Transverse colon (tissue), 4 donors: Measurements from ENCODE around the gene ZIC4.

ENCODE experiments used
- CTCF ChIP-seq, 5 experiments: fragments of 200-600 bp in 3 of 5; fragments of 450-650 bp in 2 of 5; sonication (generic) in 3 of 5; IDR thresholded peaks; 1 replicate in 2 of 5; 2 replicates in 3 of 5; pipeline ENCODE4 v1.5.1; 2016 to 2017; ENCODE audit warnings: antibody characterized with exemption in 5 of 5, inconsistent platforms in 3 of 5, mild to moderate bottlenecking in 2 of 5, moderate library complexity in 1 of 5
- EP300 ChIP-seq: sonication (generic); formaldehyde crosslinking; IDR thresholded peaks from one replicate; pipeline ENCODE4 v1.6.1; 2017; ENCODE audit warnings: antibody characterized with exemption, low read depth
- POLR2A ChIP-seq: fragments of 450-650 bp; IDR thresholded peaks from one replicate; pipeline ENCODE4 v1.6.1; 2016; ENCODE audit warnings: antibody characterized with exemption, mild to moderate bottlenecking, moderate library complexity
- POLR2AphosphoS5 ChIP-seq, 3 donors: sonication (generic); formaldehyde crosslinking; IDR thresholded peaks; one replicate each; pipeline ENCODE4 v1.6.1; 2016; ENCODE audit warnings: antibody characterized with exemption in 3 of 3

DNA sequence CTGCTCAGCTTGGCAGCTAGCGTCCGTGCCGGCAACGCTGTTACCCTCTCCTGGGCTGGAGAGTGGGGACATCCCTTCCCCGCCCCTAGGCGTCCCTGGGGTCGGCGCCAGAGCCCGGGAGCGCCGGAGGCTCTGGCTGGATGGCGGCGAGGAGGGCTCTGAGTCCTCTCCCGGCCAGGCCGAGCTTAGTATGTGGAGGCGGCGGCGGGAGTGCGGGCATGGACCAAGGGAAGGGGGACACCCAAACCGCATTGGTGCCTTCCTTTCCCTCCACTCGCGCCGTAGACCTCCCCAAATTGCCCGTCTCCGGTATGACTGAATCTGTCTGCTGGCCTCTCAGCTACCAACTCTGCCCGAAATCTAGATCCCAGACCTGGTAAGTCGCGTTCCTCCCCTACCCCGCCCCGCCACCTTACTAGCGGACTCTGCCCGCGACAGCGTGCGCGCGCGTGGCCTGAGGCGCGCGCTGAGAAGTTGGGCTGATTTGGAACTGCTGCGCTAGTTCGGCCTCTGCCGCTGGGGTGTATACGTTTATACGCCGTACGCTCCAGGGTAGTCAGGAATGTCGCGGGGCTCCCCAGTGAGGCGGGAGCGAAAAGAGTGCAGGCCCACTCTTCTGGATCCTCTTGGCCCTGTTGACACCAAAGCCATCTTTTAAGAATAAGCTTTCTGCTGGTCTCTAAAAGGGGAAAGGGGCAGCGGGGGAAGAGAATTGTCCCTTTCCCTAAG is 15.0 kb upstream of the ZIC4 start:
- TF ChIP-seq POLR2A = no peak
- no peak for TF ChIP-seq POLR2AphosphoS5 (IDR thresholded peaks at IDR 0.05)
- TF ChIP-seq CTCF (IDR thresholded peaks at IDR 0.05) = no peak
- no peak for TF ChIP-seq EP300
